ENCODE data around the gene DNASE2. TPM values are rescaled to one million over a fixed set of nuclear protein-coding genes. Genes with fewer than 3 reads are reported as not detected.
"Not testable (repeated sequence)": the region's sequence is repeated elsewhere in the genome, so short reads cannot be mapped to it uniquely, and the experiment has no call there.

DNASE2 gene
- total RNA-seq, 1 donor from 2014 or later, result 27.9 TPM

DNA sequence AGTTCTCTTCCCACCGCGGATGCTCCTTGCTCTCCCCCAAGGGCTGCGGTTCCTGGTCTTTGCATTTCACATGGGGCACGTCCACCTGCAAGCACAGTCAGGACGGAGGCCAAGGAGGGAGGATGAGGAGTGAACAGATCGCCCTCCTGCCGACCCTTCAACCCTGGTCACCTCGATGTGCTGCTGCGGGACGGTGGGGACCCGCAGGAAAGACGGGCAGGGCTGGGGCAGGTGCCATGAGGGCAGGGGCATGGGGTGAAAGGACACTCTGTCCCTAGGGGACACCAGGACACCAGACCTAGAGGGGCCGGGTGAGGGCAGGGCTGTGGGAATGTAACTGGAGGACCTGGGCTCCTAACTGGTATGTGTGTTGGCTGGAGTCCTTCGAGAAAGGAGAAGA lies 37.0 kb upstream of the DNASE2 start:
- Histone ChIP-seq H3K4me3 (ENCODE audit: low read depth, low read length) (no peak overlapping the region), H3K36me3 (ENCODE audit: control insufficient read depth, insufficient read depth, low read length) (peaks cover 5% of the 10 kb centered on the region), H3K27me3 (ENCODE audit: control insufficient read depth, insufficient read depth, low read length) (no peaks in the 10 kb centered on the region)
- DNase-seq (ENCODE audit: low read depth) (no peak), FAIRE-seq (no peak)
- TF ChIP-seq, protein P1, sequence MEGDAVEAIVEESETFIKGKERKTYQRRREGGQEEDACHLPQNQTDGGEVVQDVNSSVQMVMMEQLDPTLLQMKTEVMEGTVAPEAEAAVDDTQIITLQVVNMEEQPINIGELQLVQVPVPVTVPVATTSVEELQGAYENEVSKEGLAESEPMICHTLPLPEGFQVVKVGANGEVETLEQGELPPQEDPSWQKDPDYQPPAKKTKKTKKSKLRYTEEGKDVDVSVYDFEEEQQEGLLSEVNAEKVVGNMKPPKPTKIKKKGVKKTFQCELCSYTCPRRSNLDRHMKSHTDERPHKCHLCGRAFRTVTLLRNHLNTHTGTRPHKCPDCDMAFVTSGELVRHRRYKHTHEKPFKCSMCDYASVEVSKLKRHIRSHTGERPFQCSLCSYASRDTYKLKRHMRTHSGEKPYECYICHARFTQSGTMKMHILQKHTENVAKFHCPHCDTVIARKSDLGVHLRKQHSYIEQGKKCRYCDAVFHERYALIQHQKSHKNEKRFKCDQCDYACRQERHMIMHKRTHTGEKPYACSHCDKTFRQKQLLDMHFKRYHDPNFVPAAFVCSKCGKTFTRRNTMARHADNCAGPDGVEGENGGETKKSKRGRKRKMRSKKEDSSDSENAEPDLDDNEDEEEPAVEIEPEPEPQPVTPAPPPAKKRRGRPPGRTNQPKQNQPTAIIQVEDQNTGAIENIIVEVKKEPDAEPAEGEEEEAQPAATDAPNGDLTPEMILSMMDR (IDR thresholded peaks at IDR 0.05; ENCODE audit: insufficient read depth, low read length, severe bottlenecking), result no peak

DNA sequence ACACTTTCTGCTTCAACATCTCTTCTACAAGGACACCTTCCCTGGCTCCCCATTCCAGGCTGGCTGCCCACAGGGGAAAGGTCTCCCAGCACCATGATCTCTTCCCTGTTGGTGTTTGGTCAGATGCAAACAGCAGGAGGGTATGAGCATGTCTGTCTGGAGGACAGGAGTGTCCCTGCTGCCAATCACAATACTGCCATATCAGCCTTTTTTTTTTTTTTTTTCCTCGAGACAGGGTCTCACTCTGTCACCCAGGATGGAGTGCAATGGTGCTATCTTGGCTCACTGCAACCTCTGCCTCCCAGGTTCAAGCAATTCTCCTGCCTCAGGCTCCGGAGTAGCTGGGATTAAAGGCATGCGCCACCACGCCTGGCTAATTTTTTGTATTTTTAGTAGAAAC lies 34.6 kb upstream of the DNASE2 start:
- FAIRE-seq; H3K36me3 ChIP-seq (ENCODE audit: control insufficient read depth, insufficient read depth, low read length); H3K27me3 ChIP-seq (ENCODE audit: control insufficient read depth, insufficient read depth, low read length); DNase-seq (ENCODE audit: low read depth); H3K4me3 ChIP-seq (ENCODE audit: low read depth, low read length): not testable (repeated sequence)

DNA sequence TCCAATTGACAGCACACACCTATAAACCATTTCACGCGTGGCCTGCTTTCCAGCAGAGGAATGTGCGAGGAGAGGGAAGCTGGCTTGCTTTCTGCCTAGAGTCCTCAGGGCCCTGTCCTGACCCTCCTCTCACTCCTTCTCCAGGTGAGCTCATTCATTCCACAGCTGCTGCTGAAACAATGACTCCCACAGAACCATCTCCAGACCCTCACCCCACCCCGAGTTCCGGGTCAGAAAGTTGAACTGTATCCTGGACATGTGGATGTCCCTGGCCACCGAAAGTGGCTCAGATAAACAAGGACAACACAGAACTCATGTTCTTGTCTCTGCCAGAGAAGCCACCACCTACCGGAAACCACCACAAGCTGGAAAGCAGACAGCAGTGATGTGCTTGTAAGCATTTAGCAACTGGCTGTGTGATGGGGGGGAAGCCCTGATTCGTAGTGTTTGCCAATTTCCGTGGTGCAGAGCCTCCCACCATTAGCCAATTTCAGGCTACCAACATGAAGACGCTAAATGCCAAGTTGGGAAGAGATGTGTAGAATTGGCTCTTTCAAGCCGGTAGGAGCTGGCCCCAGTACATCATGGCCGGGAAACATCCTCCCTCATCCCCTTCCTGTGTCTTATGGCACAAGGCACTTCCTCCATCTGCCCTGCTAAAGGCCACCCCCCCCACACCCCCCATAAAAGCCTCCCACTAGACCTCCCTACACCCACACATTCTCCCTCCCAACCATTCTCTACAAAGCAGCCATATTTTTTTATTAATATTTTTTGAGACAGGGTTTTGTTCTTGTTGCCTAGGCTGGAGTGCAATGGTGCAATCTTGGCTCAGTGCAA lies 32.8 kb upstream of the DNASE2 start:
- TF ChIP-seq, protein P1 (IDR thresholded peaks at IDR 0.05; ENCODE audit: insufficient read depth, low read length, severe bottlenecking), result no peak
- DNase-seq (ENCODE audit: low read depth) (no peak), FAIRE-seq (no peak)

DNA sequence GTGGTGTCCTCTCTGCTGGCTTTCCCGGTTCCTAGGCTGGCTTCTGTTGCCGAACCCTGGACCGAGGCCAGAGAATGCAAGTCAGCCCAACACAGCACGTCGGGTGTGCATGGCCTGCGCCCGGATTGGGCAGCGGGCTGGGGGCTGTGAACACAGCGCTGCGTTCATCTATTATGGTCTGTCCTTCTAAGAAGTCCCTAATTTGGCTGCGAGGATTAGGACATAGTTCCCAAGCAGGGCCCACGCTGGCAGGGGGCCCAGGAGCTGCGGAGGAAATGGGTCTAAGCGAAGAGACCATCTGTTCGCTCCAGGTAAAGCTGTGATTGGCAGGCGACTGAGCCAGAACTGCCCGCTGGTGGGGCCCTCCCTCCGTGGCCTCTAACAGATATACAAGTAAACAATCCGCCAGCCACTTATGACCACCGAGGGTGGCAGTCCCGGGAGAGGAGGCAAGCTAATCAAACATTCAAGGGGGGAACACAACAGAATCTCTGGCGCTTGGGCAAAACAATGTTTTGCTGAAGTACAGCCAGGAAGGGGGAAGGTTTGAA lies 31.8 kb upstream of the DNASE2 start:
- H3K4me3 ChIP-seq (ENCODE audit: low read depth, low read length), result no peak overlapping the region
- FAIRE-seq (no peak), DNase-seq (ENCODE audit: low read depth) (no peak)
- no peaks in the 10 kb centered on the region for H3K27me3 ChIP-seq (ENCODE audit: control insufficient read depth, insufficient read depth, low read length)
- TF ChIP-seq, protein P1 (IDR thresholded peaks at IDR 0.05; ENCODE audit: insufficient read depth, low read length, severe bottlenecking), result no peak
- no peaks in the 10 kb centered on the region for H3K36me3 ChIP-seq (ENCODE audit: control insufficient read depth, insufficient read depth, low read length)

More for the DNA sequence above, 32.8 kb upstream of the DNASE2 start:
- H3K27me3 ChIP-seq (ENCODE audit: control insufficient read depth, insufficient read depth, low read length), result no peaks in the 10 kb centered on the region
- no peak overlapping the region for H3K4me3 ChIP-seq (ENCODE audit: low read depth, low read length)
- H3K36me3 ChIP-seq (ENCODE audit: control insufficient read depth, insufficient read depth, low read length), result no peaks in the 10 kb centered on the region

DNA sequence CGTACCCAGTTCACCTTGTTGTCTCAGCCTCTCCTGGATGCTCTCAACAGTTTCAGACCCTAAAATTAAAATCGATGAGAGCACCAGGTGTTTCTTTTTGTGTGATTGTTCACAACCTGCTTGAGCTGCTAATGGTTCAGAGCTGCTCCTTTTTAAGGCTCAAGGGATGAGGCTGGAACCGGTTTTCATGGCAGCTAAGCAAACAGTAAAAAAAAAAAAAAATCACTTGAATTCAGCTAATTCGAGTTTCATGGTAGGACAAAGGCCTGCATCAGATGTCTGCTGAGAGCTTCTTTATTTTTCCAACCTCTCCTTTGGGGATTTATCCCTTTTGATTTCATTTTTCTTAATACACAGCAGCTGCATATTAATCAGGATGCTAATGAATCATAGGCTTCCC lies 31.3 kb upstream of the DNASE2 start:
- TF ChIP-seq, protein P1 (IDR thresholded peaks at IDR 0.05; ENCODE audit: insufficient read depth, low read length, severe bottlenecking), result no peak
- Histone ChIP-seq H3K27me3 (ENCODE audit: control insufficient read depth, insufficient read depth, low read length) (no peaks in the 10 kb centered on the region), H3K36me3 (ENCODE audit: control insufficient read depth, insufficient read depth, low read length) (no peaks in the 10 kb centered on the region), H3K4me3 (ENCODE audit: low read depth, low read length) (no peak overlapping the region)
- FAIRE-seq (no peak), DNase-seq (ENCODE audit: low read depth) (no peak)

DNA sequence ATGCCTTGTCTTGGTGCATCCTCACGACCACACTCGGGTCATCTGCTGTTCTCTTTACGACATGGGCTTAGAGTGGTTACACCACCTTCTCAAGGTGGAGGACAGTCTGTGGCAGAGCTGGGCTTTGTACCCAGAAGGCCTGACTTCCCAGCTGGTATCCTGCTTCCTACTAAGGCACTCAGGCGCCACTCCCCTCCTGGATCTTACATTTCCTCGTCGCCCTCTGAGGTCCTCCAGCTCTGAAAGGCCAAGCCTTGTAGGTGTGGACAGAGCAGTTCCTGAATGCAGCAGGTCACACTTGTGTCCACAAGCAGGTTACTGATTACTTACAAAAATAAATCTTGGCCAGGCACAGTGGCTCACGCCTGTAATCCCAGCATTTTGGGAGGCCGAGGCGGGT lies 25.9 kb upstream of the DNASE2 start:
- FAIRE-seq, result no peak
- Histone ChIP-seq H3K27me3 (ENCODE audit: control insufficient read depth, insufficient read depth, low read length) (no peaks in the 10 kb centered on the region), H3K4me3 (ENCODE audit: low read depth, low read length) (no peak overlapping the region), H3K36me3 (ENCODE audit: control insufficient read depth, insufficient read depth, low read length) (no peaks in the 10 kb centered on the region)
- TF ChIP-seq, protein P1 (IDR thresholded peaks at IDR 0.05; ENCODE audit: insufficient read depth, low read length, severe bottlenecking), result no peak
- no peak for DNase-seq (ENCODE audit: low read depth)
